GM19397 (cell line): ENCODE measurements around the gene NTPCR.

ENCODE experiments used
- ATAC-seq: cut with Tn5 transposase; IDR thresholded peaks from one replicate; pipeline ENCODE4 v1.9.1; 2021; ENCODE audit warnings: mild to moderate bottlenecking, moderate library complexity; ENCODE audit not compliant: unreplicated experiment

NTPCR gene

GRCh38 chr1:233005156-233005555 lies 54.7 kb downstream of the NTPCR start:
- no peak for ATAC-seq

- no peak for ATAC-seq
Observed at GRCh38 chr1:233005703-233006102, 55.3 kb downstream of the NTPCR start.

GRCh38 chr1:233006108-233006507 lies 55.7 kb downstream of the NTPCR start:
- ATAC-seq = no peak

GRCh38 chr1:233006541-233006973 lies 56.1 kb downstream of the NTPCR start:
- no peak for ATAC-seq

- ATAC-seq = no peak
Observed at GRCh38 chr1:233010146-233010545, 59.7 kb downstream of the NTPCR start.

GRCh38 chr1:233012021-233012420 lies 61.6 kb downstream of the NTPCR start:
- no peak for ATAC-seq

GRCh38 chr1:233015965-233016364 lies 65.6 kb downstream of the NTPCR start:
- peak; percentile 58 for ATAC-seq

GRCh38 chr1:233016798-233017197 lies 66.4 kb downstream of the NTPCR start:
- ATAC-seq = no peak

- no peak for ATAC-seq
Observed at GRCh38 chr1:233019083-233019482, 68.7 kb downstream of the NTPCR start.

GRCh38 chr1:233019778-233020325 lies 69.4 kb downstream of the NTPCR start:
- no peak for ATAC-seq

- no peak for ATAC-seq
Observed at GRCh38 chr1:233020426-233020825, 70.0 kb downstream of the NTPCR start.

- ATAC-seq = no peak
Observed at GRCh38 chr1:233022246-233022645, 71.8 kb downstream of the NTPCR start.

- ATAC-seq = no peak
Observed at GRCh38 chr1:233024199-233024598, 73.8 kb downstream of the NTPCR start.

- no peak for ATAC-seq
Observed at GRCh38 chr1:233025157-233025556, 74.7 kb downstream of the NTPCR start.

- no peak for ATAC-seq
Observed at GRCh38 chr1:233025567-233025966, 75.2 kb downstream of the NTPCR start.

- no peak for ATAC-seq
Observed at GRCh38 chr1:233027046-233027445, 76.6 kb downstream of the NTPCR start.

GRCh38 chr1:233031521-233031920 lies 81.1 kb downstream of the NTPCR start:
- no peak for ATAC-seq

GRCh38 chr1:233032916-233033315 lies 82.5 kb downstream of the NTPCR start:
- ATAC-seq = no peak

GRCh38 chr1:233033361-233033760 lies 83.0 kb downstream of the NTPCR start:
- ATAC-seq = no peak
